Thyroid gland (tissue), 4 donors: Measurements from ENCODE around the gene SLC25A18. TPM values are rescaled to one million over a fixed set of nuclear protein-coding genes. Genes with fewer than 3 reads are reported as not detected.

Experiments
- DNase-seq, 2 donors: peaks; one replicate each; pipeline ENCODE4 v3.0.0-alpha.2; 2019
- H3K27ac ChIP-seq, 3 donors: fragments of 200-600 bp; sonication (generic); 1 replicate in 2 of 3; 2 replicates in 1 of 3; pipeline ENCODE4 v1.5.1; 2016 to 2019; ENCODE audit warnings: mild to moderate bottlenecking in 1 of 3, moderate library complexity in 1 of 3
- H3K27me3 ChIP-seq: fragments of 200-600 bp; sonication (generic); one replicate; pipeline ENCODE4 v1.5.1; 2019
- H3K36me3 ChIP-seq, 2 donors: fragments of 200-600 bp; sonication (generic); one replicate each; pipeline ENCODE4 v1.5.1; 2016 to 2019
- H3K4me1 ChIP-seq, 2 donors: fragments of 200-600 bp; sonication (generic); one replicate each; pipeline ENCODE4 v1.5.1; 2017 to 2019
- H3K4me3 ChIP-seq, 3 donors: fragments of 200-600 bp; sonication (generic); replicated peaks in 1 of 3; 1 replicate in 2 of 3; 2 replicates in 1 of 3; pipeline ENCODE4 v1.5.1; 2016; ENCODE audit warnings: mild to moderate bottlenecking in 1 of 3
- H3K9me3 ChIP-seq: fragments of 200-600 bp; sonication (generic); one replicate; pipeline ENCODE4 v1.5.1; 2017
- POLR2A ChIP-seq, 2 donors: fragments of 450-650 bp; IDR thresholded peaks; one replicate each; pipeline ENCODE4 v1.6.1; 2017; ENCODE audit warnings: antibody characterized with exemption in 2 of 2, mild to moderate bottlenecking in 2 of 2, moderate library complexity in 1 of 2
- WGBS, 2 donors: methylation state at CpG; one replicate each; pipeline ENCODE4 v1.1.5; 2017; 5-methylcytosine and 5-hydroxymethylcytosine counted together
- intact Hi-C: fragments of 100-400 bp; cut with DNase I; formaldehyde crosslinking; loops from one replicate; pipeline ENCODE4 v1.15.1; 2023
- total RNA-seq, 4 donors: library from RNA; depleted of rRNA; stranded (reverse); fragments of >200 nt; gene quantifications; one replicate each; pipeline ENCODE4 v1.2.3, GENCODE V29; 2016
- TF ChIP-seq, protein P1 (sequence below), 6 experiments: fragments of 200-600 bp in 3 of 6; fragments of 450-650 bp in 3 of 6; sonication (generic) in 3 of 6; IDR thresholded peaks; one replicate each; pipeline ENCODE4 v1.5.1; 2016 to 2019; ENCODE audit warnings: antibody characterized with exemption in 6 of 6, mild to moderate bottlenecking in 2 of 6, inconsistent platforms in 1 of 6, moderate library complexity in 1 of 6

Gene SLC25A18
- total RNA-seq, 4 donors from 2014 or later: 0.29 to 1.7 (median 0.84) TPM

DNA sequence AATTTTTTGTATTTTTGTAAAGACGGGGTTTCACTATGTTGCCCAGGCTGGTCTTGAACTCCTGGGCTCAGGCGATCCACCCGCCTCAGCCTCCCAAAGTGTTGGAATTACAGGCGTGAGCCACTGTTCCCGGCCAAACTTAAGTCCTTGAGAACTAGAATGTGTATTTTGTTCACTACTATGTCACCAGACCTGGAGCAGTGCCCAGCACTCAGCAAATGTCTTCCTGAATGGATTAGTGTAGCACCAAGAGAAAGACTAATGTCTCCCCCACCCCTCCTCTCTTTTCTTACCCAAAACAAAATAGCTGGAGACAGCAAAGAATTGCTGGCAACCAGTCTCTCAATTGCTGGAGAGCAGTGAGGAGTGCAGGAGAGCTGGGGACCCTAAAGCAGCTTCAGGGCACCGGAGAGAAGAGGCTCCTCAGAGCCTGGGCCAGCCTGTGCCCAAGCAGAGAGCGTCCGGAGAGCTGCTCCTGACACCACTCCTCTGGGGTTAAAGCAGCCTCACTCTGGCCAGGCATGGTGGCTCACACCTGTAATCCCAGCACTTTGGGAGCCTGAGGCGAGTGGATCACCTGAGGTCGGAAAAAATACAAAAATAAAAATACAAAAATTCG lies 14.9 kb downstream of the SLC25A18 start:
- no peaks in the 10 kb centered on the region for H3K4me1 ChIP-seq
- H3K4me3 ChIP-seq: no peak overlapping the region
- no peaks in the 10 kb centered on the region for H3K9me3 ChIP-seq
- DNase-seq: peak; percentile 96 to 97
- WGBS, 2 donors: 39 to 46% methylated on average over 11 of the region's 11 CpGs
- peak overlapping the region; percentile 41 to 48 (median 44) for H3K27ac ChIP-seq
- no peaks in the 10 kb centered on the region for H3K27me3 ChIP-seq
- intact Hi-C loops: no loop called here
- H3K36me3 ChIP-seq: no peaks in the 10 kb centered on the region
- TF ChIP-seq, protein P1, sequence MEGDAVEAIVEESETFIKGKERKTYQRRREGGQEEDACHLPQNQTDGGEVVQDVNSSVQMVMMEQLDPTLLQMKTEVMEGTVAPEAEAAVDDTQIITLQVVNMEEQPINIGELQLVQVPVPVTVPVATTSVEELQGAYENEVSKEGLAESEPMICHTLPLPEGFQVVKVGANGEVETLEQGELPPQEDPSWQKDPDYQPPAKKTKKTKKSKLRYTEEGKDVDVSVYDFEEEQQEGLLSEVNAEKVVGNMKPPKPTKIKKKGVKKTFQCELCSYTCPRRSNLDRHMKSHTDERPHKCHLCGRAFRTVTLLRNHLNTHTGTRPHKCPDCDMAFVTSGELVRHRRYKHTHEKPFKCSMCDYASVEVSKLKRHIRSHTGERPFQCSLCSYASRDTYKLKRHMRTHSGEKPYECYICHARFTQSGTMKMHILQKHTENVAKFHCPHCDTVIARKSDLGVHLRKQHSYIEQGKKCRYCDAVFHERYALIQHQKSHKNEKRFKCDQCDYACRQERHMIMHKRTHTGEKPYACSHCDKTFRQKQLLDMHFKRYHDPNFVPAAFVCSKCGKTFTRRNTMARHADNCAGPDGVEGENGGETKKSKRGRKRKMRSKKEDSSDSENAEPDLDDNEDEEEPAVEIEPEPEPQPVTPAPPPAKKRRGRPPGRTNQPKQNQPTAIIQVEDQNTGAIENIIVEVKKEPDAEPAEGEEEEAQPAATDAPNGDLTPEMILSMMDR (IDR thresholded peaks at IDR 0.05): no peak
- TF ChIP-seq POLR2A (IDR thresholded peaks at IDR 0.05): no peak

DNA sequence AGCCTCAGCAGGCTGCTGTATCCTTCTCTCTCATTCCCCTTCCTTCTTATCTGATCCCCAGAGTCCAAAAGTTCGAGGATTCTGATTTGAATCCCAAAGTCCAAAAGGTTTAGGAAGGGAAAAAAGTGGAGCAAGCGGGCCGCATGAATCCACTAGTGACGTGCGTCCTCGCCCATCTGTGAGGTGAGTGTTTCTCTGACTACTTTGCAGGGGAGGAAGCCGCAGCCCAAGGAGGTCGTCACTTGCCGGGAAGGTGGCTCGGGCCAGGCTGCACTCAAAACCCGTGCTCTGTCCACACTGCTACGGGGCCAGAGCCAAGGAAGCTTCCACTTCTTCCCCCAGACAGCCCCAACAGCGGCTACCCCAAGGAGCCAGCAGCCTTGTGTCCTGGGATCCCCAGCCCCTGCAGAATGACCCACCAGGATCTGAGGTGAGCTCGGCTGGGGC lies 16.3 kb downstream of the SLC25A18 start:
- 94% methylated on average over 12 to 13 of the region's 14 CpGs for WGBS, 2 donors
- Histone ChIP-seq H3K9me3 (no peaks in the 10 kb centered on the region), H3K4me3 (no peak overlapping the region), H3K36me3 (no peaks in the 10 kb centered on the region), H3K27me3 (no peaks in the 10 kb centered on the region), H3K4me1 (no peaks in the 10 kb centered on the region), H3K27ac (no peak overlapping the region)
- TF ChIP-seq, protein P1 (IDR thresholded peaks at IDR 0.05): no peak
- no peak for TF ChIP-seq POLR2A (IDR thresholded peaks at IDR 0.05)
- no peak for DNase-seq
- intact Hi-C loops: no loop called here

DNA sequence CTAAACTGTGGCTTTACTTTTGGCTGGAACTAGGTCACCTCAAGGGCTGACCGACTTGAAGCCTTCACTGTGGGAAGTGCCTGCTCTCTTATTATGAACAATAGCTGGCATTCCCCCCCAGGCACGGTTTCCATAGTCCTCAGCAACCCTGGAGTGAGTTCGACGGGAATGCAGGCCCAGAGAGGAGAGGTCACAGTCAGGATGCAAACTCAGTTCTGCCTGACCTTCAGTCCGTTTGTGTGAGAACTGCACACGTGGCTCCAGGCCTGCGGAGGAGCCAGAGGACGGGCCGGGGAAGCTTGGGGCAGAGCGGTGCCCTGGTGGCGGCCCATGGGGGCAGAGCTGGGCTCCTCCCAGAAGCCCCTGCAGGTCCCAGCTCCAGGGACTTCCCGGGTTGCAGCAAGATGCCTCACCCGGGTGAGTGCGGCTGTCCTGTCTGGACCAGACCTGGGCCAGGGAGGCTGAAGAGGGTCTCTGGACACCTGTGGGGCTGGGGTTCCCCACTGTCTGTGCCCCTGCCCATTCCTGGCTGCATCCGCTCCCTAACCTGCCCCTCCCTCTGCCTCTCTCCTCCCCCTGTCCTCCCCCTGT lies 17.2 kb downstream of the SLC25A18 start:
- no peak for DNase-seq
- no peak for TF ChIP-seq POLR2A (IDR thresholded peaks at IDR 0.05)
- TF ChIP-seq, protein P1 (IDR thresholded peaks at IDR 0.05): no peak
- no peaks in the 10 kb centered on the region for H3K36me3 ChIP-seq
- intact Hi-C loops: no loop called here
- WGBS, 2 donors: 66 to 71% methylated on average over 15 of the region's 15 CpGs
- no peaks in the 10 kb centered on the region for H3K4me1 ChIP-seq
- H3K27me3 ChIP-seq: no peaks in the 10 kb centered on the region
- no peak overlapping the region for H3K27ac ChIP-seq
- no peak overlapping the region for H3K4me3 ChIP-seq
- no peaks in the 10 kb centered on the region for H3K9me3 ChIP-seq

DNA sequence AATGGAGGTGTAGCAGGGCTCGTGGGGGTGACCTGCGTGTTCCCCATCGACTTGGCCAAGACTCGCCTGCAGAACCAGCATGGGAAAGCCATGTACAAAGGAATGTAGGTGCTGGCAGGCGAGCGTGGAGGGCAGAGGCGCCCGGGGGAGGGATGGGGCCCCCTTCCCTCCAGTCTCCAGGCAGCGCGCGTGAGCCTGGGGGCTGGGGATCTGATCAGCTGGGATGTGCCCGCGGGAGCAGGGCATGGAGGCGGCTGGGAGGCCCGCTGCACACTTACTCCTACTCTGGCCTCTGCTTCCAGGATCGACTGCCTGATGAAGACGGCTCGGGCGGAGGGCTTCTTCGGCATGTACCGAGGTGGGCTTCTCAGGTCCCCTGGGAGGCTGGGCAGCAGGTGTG lies 17.8 kb downstream of the SLC25A18 start:
- H3K9me3 ChIP-seq: no peaks in the 10 kb centered on the region
- DNase-seq: no peak
- H3K27ac ChIP-seq: no peak overlapping the region
- no peak overlapping the region for H3K4me3 ChIP-seq
- H3K36me3 ChIP-seq: no peaks in the 10 kb centered on the region
- TF ChIP-seq, protein P1 (IDR thresholded peaks at IDR 0.05): no peak
- TF ChIP-seq POLR2A (IDR thresholded peaks at IDR 0.05): no peak
- H3K4me1 ChIP-seq: no peaks in the 10 kb centered on the region
- intact Hi-C loops: no loop called here
- 67 to 79% methylated on average over 5 to 17 of the region's 21 CpGs for WGBS, 2 donors
- no peaks in the 10 kb centered on the region for H3K27me3 ChIP-seq

DNA sequence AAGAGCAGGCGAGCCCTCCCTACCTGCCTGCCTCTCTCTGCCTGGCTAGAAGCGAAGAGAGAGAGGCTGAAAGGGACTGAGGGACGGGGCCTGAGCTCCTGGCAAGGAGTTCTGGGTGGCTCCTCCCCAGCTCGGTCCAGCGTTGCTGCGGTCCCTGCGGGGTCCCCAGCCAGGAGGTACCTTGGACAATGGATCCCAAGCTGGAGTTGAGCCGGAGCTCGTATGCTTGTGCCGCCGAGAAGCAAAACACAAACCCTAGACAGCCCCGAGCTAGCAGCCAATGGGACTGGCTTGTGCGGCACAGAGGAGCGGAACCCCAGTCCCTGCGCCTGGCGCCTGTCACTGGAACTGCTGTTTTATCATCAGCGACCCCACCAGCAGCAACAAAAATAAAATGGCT lies 18.3 kb downstream of the SLC25A18 start:
- DNase-seq: no peak
- intact Hi-C loops: no loop called here
- no peak for TF ChIP-seq POLR2A (IDR thresholded peaks at IDR 0.05)
- TF ChIP-seq, protein P1 (IDR thresholded peaks at IDR 0.05): no peak
- no peaks in the 10 kb centered on the region for H3K9me3 ChIP-seq
- no peaks in the 10 kb centered on the region for H3K27me3 ChIP-seq
- no peaks in the 10 kb centered on the region for H3K36me3 ChIP-seq
- no peaks in the 10 kb centered on the region for H3K4me1 ChIP-seq
- 62 to 84% methylated on average over 16 to 17 of the region's 17 CpGs for WGBS, 2 donors
- H3K4me3 ChIP-seq: no peak overlapping the region
- H3K27ac ChIP-seq: no peak overlapping the region
